Omental fat pad (tissue), 4 donors: ENCODE data around the gene CRYZ. TPM values are rescaled to one million over a fixed set of nuclear protein-coding genes. Genes with fewer than 3 reads are reported as not detected.
"Not testable (repeated sequence)": the region's sequence is repeated elsewhere in the genome, so short reads cannot be mapped to it uniquely, and the experiment has no call there.

Experiments
- ATAC-seq: fragments of 150-250 bp; one replicate; pipeline ENCODE4 v1.9.1; 2016; ENCODE audit warnings: mild to moderate bottlenecking, moderate library complexity; ENCODE audit not compliant: low FRiP score
- DNase-seq: peaks from one replicate; pipeline ENCODE4 v3.0.0-alpha.2; 2019; ENCODE audit warnings: low spot score
- total RNA-seq, 4 donors: library from RNA; depleted of rRNA; stranded (reverse); fragments of >200 nt; gene quantifications; one replicate each; pipeline ENCODE4 v1.1.0, GENCODE V29; 2016
- TF ChIP-seq, protein P1 (sequence below), 3 donors: fragments of 450-650 bp; IDR thresholded peaks; one replicate each; pipeline ENCODE4 v1.5.1; 2016 to 2017; ENCODE audit warnings: antibody characterized with exemption in 3 of 3, mild to moderate bottlenecking in 3 of 3, moderate library complexity in 2 of 3

Gene CRYZ
- total RNA-seq, 4 donors from 2014 or later, result 9.1 to 33.2 (median 22.6) TPM

GRCh38 chr1:74772945-74773344, 40.1 kb upstream of the CRYZ start:
- TF ChIP-seq, protein P1, sequence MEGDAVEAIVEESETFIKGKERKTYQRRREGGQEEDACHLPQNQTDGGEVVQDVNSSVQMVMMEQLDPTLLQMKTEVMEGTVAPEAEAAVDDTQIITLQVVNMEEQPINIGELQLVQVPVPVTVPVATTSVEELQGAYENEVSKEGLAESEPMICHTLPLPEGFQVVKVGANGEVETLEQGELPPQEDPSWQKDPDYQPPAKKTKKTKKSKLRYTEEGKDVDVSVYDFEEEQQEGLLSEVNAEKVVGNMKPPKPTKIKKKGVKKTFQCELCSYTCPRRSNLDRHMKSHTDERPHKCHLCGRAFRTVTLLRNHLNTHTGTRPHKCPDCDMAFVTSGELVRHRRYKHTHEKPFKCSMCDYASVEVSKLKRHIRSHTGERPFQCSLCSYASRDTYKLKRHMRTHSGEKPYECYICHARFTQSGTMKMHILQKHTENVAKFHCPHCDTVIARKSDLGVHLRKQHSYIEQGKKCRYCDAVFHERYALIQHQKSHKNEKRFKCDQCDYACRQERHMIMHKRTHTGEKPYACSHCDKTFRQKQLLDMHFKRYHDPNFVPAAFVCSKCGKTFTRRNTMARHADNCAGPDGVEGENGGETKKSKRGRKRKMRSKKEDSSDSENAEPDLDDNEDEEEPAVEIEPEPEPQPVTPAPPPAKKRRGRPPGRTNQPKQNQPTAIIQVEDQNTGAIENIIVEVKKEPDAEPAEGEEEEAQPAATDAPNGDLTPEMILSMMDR (IDR thresholded peaks at IDR 0.05), result no peak
- DNase-seq (no peak), ATAC-seq (no peak)

DNA sequence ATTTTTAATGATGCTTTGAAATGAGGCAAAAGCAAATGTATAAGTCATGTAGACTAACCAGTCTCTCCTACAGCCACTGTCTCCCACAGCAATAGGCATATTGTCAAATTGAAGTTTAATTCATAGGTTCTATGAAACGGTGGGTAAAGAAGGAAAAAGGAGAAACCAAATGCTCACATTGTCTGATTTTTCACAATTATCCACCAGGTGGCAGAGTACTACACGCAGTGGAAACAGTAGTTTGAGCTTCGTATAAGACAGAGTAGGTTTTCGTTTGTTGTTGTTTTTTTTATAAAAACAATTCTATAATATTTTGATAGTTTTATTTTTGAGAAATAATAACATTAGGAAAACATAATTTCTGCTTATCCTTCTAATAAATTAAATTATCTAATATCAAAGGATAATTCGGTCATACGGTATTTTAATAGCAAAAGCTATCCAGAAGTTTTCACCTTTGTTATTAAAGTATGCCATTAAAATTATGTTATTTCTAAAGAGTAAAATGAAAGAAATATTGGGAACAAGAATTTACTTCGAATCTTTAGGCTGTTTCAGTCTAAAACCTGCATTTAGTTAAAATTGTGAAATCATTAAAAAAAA, 39.2 kb upstream of the CRYZ start:
- TF ChIP-seq, protein P1 (IDR thresholded peaks at IDR 0.05), result no peak
- DNase-seq (no peak), ATAC-seq (no peak)

DNA sequence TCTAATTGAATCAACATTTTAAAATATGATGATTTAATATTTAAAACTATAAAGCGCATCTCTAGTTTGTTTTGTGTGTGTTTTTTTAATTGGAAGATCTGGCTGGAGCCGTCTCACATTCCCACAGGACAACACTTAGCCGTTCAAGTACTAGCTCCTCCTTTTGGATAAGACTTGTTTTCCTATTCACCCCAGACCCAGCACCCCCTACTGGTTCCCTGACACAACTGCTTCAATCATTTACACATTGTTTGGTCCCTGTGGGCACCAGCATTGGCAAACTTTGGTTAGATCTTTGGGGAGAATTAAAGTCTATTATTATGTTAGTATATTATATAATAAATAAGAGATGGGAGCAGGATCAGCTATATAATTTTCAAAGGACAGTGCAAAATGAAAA, 34.6 kb upstream of the CRYZ start:
- ATAC-seq (no peak), DNase-seq (no peak)
- TF ChIP-seq, protein P1 (IDR thresholded peaks at IDR 0.05), result no peak

DNA sequence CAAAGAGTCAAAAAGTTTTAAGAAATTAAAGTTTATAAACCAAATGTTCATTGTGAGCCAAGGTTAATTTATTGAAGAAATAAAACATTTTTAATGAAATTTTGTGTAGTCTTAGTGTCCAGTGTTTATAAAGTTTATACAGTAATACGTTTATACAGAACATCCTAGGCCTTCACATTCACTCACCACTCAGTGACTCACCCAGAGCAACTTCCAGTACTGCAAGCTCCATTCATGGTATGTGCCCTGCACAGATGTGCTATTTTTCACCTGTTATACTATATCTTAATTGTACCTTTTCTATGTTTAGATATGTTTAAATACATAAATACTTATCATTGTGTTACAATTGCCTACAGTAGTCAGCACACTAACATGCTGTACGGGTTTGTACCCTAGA, 33.7 kb upstream of the CRYZ start:
- DNase-seq (no peak), ATAC-seq (no peak)
- TF ChIP-seq, protein P1 (IDR thresholded peaks at IDR 0.05), result no peak

DNA sequence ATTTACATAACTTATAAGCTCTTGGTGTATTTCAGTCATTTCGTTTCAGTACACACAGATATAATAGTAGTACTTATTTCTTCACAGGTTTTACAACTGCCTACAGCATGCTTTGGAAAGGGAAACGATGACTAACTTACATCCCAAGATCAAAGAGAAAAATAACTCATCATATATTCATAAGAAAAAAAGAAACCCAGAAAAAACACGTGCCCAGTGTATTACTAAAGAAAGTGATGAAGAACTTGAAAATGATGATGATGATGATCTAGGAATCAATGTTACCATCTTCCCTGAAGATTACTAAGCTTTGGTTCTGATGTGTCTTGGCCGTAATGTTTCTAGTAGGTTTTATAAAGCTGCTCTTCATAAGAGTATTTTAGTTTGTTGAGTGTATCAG, 31.0 kb upstream of the CRYZ start:
- ATAC-seq (no peak), DNase-seq (no peak)
- TF ChIP-seq, protein P1 (IDR thresholded peaks at IDR 0.05), result no peak

GRCh38 chr1:74756650-74757049, 23.8 kb upstream of the CRYZ start:
- ATAC-seq, DNase-seq: not testable (repeated sequence)

DNA sequence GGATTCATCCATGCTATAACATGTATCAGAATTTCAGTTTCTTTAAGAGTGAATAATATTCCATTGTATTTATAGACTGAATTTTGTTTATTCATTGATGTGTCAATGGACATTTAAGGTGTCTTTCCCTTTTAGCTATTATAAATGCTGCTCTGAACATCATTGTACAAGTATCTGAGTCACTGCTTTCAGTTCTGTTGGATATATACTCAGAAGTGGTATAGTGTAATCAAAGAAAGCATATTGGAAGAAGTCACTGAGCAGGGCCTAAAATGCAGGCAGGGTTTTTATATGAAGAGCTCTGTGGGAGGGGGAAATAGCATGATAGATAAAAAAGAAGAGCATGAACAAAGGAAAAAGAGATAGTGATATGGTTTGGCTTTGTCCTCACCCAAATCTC, 22.6 kb upstream of the CRYZ start:
- ATAC-seq, result no peak
- no peak for DNase-seq
- TF ChIP-seq, protein P1 (IDR thresholded peaks at IDR 0.05), result no peak
